ENCODE results near the gene TMEM125.

- TF ChIP-seq, protein P1, sequence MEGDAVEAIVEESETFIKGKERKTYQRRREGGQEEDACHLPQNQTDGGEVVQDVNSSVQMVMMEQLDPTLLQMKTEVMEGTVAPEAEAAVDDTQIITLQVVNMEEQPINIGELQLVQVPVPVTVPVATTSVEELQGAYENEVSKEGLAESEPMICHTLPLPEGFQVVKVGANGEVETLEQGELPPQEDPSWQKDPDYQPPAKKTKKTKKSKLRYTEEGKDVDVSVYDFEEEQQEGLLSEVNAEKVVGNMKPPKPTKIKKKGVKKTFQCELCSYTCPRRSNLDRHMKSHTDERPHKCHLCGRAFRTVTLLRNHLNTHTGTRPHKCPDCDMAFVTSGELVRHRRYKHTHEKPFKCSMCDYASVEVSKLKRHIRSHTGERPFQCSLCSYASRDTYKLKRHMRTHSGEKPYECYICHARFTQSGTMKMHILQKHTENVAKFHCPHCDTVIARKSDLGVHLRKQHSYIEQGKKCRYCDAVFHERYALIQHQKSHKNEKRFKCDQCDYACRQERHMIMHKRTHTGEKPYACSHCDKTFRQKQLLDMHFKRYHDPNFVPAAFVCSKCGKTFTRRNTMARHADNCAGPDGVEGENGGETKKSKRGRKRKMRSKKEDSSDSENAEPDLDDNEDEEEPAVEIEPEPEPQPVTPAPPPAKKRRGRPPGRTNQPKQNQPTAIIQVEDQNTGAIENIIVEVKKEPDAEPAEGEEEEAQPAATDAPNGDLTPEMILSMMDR (IDR thresholded peaks at IDR 0.05) = no peak
- TF ChIP-seq POLR2A (IDR thresholded peaks at IDR 0.05) = no peak
Observed at GRCh38 chr1:43279161-43279560, 9.4 kb downstream of the TMEM125 start.

Data from heart left ventricle (tissue), 13 donors.